Aorta (tissue), 5 donors: Measurements from ENCODE around the gene RALGPS1. TPM values are rescaled to one million over a fixed set of nuclear protein-coding genes. Genes with fewer than 3 reads are reported as not detected.

ENCODE experiments used
- ATAC-seq: fragments of 200-7000 bp; cut with Tn5 transposase; one replicate; pipeline ENCODE4 v1.9.1; 2022; ENCODE audit warnings: moderate library complexity; ENCODE audit not compliant: low FRiP score
- DNase-seq, 2 donors: peaks; one replicate each; pipeline ENCODE4 v3.0.0-alpha.2; 2020
- H3K27ac ChIP-seq, 2 donors: one replicate each; pipeline ENCODE4 v1.5.1; 2013; ENCODE audit warnings: low read length in 2 of 2, mild to moderate bottlenecking in 2 of 2, moderate library complexity in 2 of 2, control low read depth in 1 of 2, inconsistent platforms in 1 of 2, low read depth in 1 of 2
- H3K27me3 ChIP-seq, 2 donors: one replicate each; pipeline ENCODE4 v1.6.1; 2013; ENCODE audit warnings: control low read depth in 1 of 2, low read length in 1 of 2, mild to moderate bottlenecking in 1 of 2, moderate library complexity in 1 of 2; ENCODE audit not compliant: insufficient read depth in 2 of 2, control insufficient read depth in 1 of 2
- H3K36me3 ChIP-seq, 2 donors: one replicate each; pipeline ENCODE4 v1.6.1; 2013; ENCODE audit warnings: control low read depth in 1 of 2, low read length in 1 of 2, mild to moderate bottlenecking in 1 of 2; ENCODE audit not compliant: insufficient read depth in 2 of 2, control insufficient read depth in 1 of 2
- H3K4me1 ChIP-seq, 2 donors: one replicate each; pipeline ENCODE4 v1.6.1; 2013; ENCODE audit warnings: low read length in 2 of 2, control low read depth in 1 of 2, mild to moderate bottlenecking in 1 of 2, moderate library complexity in 1 of 2; ENCODE audit not compliant: insufficient read depth in 2 of 2, control insufficient read depth in 1 of 2
- H3K4me3 ChIP-seq, 2 donors: one replicate each; pipeline ENCODE4 v1.5.1; 2013; ENCODE audit warnings: low read length in 2 of 2, control low read depth in 1 of 2, mild to moderate bottlenecking in 1 of 2
- H3K9me3 ChIP-seq: one replicate; pipeline ENCODE4 v1.6.1; 2013; ENCODE audit warnings: mild to moderate bottlenecking, low read length; ENCODE audit not compliant: control insufficient read depth
- WGBS, 2 donors: extraction: QIAGEN DNeasy Blood & Tissue Kit; methylation state at CpG; one replicate each; pipeline ENCODE4 v1.1.7; 2013; 5-methylcytosine and 5-hydroxymethylcytosine counted together
- intact Hi-C, 2 donors: fragments of 100-400 bp; cut with DNase I; formaldehyde crosslinking; loops; one replicate each; pipeline versions ENCODE4 v1.14.2 to v1.15.0; 2022
- polyA plus RNA-seq, 2 donors: library from polyadenylated mRNA; stranded (reverse); fragments of 200-250 nt; gene quantifications; one replicate each; pipeline ENCODE4 v1.2.3, GENCODE V29; 2013
- total RNA-seq, 2 donors: library from RNA; stranded (reverse); fragmentation: NEBNext Ultra II Directional; extraction: Animal tissue kit (Norgen Biotek cat#: 25700); gene quantifications; one replicate each; pipeline ENCODE4 v1.2.1, GENCODE V29; 2021
- donor health status: healthy with polysubstance abuse.
- donor health status: Bipolar disorder and iron deficiency.
- donor health status: DM: no; HTN: no; CAD: no.
- donor health status: DM: no; HTN: no; CAD: no.
- donor health status: DM: yes; HTN: yes; CAD: no.

RALGPS1 gene
- total and polyA plus RNA-seq, 4 donors = 2.0 to 19.7 (median 8.3) TPM

- H3K27me3 ChIP-seq = no peaks in the 10 kb centered on the region
- ATAC-seq (peak; percentile 87), DNase-seq (peak; percentile 79 to 80)
- no peaks in the 10 kb centered on the region for H3K36me3 ChIP-seq
- 6 to 16% methylated on average over 4 of the region's 4 CpGs for WGBS, 2 donors
- H3K4me3 ChIP-seq = no peak overlapping the region
- no peak overlapping the region for H3K27ac ChIP-seq
- no peaks in the 10 kb centered on the region for H3K9me3 ChIP-seq
- intact Hi-C loops = no loop called here
- no peaks in the 10 kb centered on the region for H3K4me1 ChIP-seq
These were observed 121.4 kb downstream of the RALGPS1 start for GRCh38 chr9:127035948-127036347.

- no peaks in the 10 kb centered on the region for H3K27me3 ChIP-seq
- H3K36me3 ChIP-seq = no peaks in the 10 kb centered on the region
- H3K4me1 ChIP-seq = no peaks in the 10 kb centered on the region
- ATAC-seq = no peak
- DNase-seq = peak in 1 of 2 donors; percentile 17
- H3K27ac ChIP-seq = no peak overlapping the region
- no peaks in the 10 kb centered on the region for H3K9me3 ChIP-seq
- WGBS, 2 donors = 58 to 64% methylated on average over 2 of the region's 2 CpGs
- H3K4me3 ChIP-seq = no peak overlapping the region
- intact Hi-C loops = no loop called here
These were observed 121.9 kb downstream of the RALGPS1 start for GRCh38 chr9:127036437-127036836.

GRCh38 chr9:127038531-127038930 lies 123.9 kb downstream of the RALGPS1 start:
- DNase-seq (peak in 1 of 2 donors; percentile 8), ATAC-seq (no peak)
- WGBS, 2 donors = 97 to 99% methylated on average over 5 of the region's 5 CpGs
- intact Hi-C loops = no loop called here
- Histone ChIP-seq H3K4me1 (no peaks in the 10 kb centered on the region), H3K27me3 (no peaks in the 10 kb centered on the region), H3K4me3 (no peak overlapping the region), H3K36me3 (no peaks in the 10 kb centered on the region), H3K27ac (no peak overlapping the region), H3K9me3 (no peaks in the 10 kb centered on the region)

- Histone ChIP-seq H3K27ac (no peak overlapping the region), H3K9me3 (no peaks in the 10 kb centered on the region), H3K4me1 (no peaks in the 10 kb centered on the region), H3K27me3 (no peaks in the 10 kb centered on the region), H3K4me3 (no peak overlapping the region), H3K36me3 (no peaks in the 10 kb centered on the region)
- intact Hi-C loops = no loop called here
- no peak for ATAC-seq
- no peak for DNase-seq
- WGBS, 2 donors = 99 to 100% methylated on average over 2 of the region's 2 CpGs
These were observed 124.9 kb downstream of the RALGPS1 start for GRCh38 chr9:127039492-127039891.

- Histone ChIP-seq H3K9me3 (no peaks in the 10 kb centered on the region), H3K4me1 (no peaks in the 10 kb centered on the region), H3K27me3 (no peaks in the 10 kb centered on the region), H3K4me3 (no peak overlapping the region), H3K36me3 (no peaks in the 10 kb centered on the region), H3K27ac (no peak overlapping the region)
- no peak for DNase-seq
- WGBS, 2 donors = 95 to 99% methylated on average over 1 of the region's 1 CpG
- intact Hi-C loops = no loop called here
- ATAC-seq = no peak
These were observed 130.6 kb downstream of the RALGPS1 start for GRCh38 chr9:127045148-127045547.

- H3K27me3 ChIP-seq = no peaks in the 10 kb centered on the region
- no peaks in the 10 kb centered on the region for H3K4me1 ChIP-seq
- no peak for ATAC-seq
- WGBS, 2 donors = 96 to 99% methylated on average over 3 of the region's 3 CpGs
- DNase-seq = no peak
- no peaks in the 10 kb centered on the region for H3K36me3 ChIP-seq
- H3K9me3 ChIP-seq = no peaks in the 10 kb centered on the region
- H3K4me3 ChIP-seq = no peak overlapping the region
- H3K27ac ChIP-seq = no peak overlapping the region
- intact Hi-C loops = no loop called here
These were observed 133.4 kb downstream of the RALGPS1 start for GRCh38 chr9:127047971-127048370.

- no peak overlapping the region for H3K27ac ChIP-seq
- H3K4me3 ChIP-seq = no peak overlapping the region
- peak; percentile 70 for ATAC-seq
- 37 to 39% methylated on average over 4 of the region's 4 CpGs for WGBS, 2 donors
- intact Hi-C loops = no loop called here
- H3K4me1 ChIP-seq = no peaks in the 10 kb centered on the region
- H3K9me3 ChIP-seq = no peaks in the 10 kb centered on the region
- H3K36me3 ChIP-seq = no peaks in the 10 kb centered on the region
- H3K27me3 ChIP-seq = no peaks in the 10 kb centered on the region
- DNase-seq = peak in 1 of 2 donors; percentile 73
These were observed 134.5 kb downstream of the RALGPS1 start for GRCh38 chr9:127049044-127049443.

- 90 to 92% methylated on average over 8 of the region's 8 CpGs for WGBS, 2 donors
- H3K27me3 ChIP-seq = no peaks in the 10 kb centered on the region
- H3K4me1 ChIP-seq = no peaks in the 10 kb centered on the region
- intact Hi-C loops = no loop called here
- no peaks in the 10 kb centered on the region for H3K9me3 ChIP-seq
- H3K4me3 ChIP-seq = no peak overlapping the region
- ATAC-seq = no peak
- no peaks in the 10 kb centered on the region for H3K36me3 ChIP-seq
- no peak overlapping the region for H3K27ac ChIP-seq
- no peak for DNase-seq
These were observed 135.0 kb downstream of the RALGPS1 start for GRCh38 chr9:127049581-127049980.

GRCh38 chr9:127050152-127050551 lies 135.6 kb downstream of the RALGPS1 start:
- H3K9me3 ChIP-seq = no peaks in the 10 kb centered on the region
- H3K4me1 ChIP-seq = no peaks in the 10 kb centered on the region
- no peaks in the 10 kb centered on the region for H3K27me3 ChIP-seq
- intact Hi-C loops = loop anchor here in 1 of 2 donors (5.0 kb wide), 1 partner anchor 137 kb away; no protein-coding TSS in a partner anchor
- no peaks in the 10 kb centered on the region for H3K36me3 ChIP-seq
- 95 to 99% methylated on average over 3 of the region's 3 CpGs for WGBS, 2 donors
- ATAC-seq = no peak
- H3K4me3 ChIP-seq = no peak overlapping the region
- H3K27ac ChIP-seq = no peak overlapping the region
- no peak for DNase-seq
